ENCODE measurements around the gene GLYATL2. TPM values are rescaled to one million over a fixed set of nuclear protein-coding genes. Genes with fewer than 3 reads are reported as not detected.

GLYATL2 gene
- total RNA-seq, 6 donors from 2014 or later: not detected

- no peak overlapping the region for H3K27ac ChIP-seq
- ATAC-seq (ENCODE audit: low FRiP score in 2 of 2) (no peak), DNase-seq (no peak)
- no peaks in the 10 kb centered on the region for H3K4me1 ChIP-seq
- TF ChIP-seq, protein P1, sequence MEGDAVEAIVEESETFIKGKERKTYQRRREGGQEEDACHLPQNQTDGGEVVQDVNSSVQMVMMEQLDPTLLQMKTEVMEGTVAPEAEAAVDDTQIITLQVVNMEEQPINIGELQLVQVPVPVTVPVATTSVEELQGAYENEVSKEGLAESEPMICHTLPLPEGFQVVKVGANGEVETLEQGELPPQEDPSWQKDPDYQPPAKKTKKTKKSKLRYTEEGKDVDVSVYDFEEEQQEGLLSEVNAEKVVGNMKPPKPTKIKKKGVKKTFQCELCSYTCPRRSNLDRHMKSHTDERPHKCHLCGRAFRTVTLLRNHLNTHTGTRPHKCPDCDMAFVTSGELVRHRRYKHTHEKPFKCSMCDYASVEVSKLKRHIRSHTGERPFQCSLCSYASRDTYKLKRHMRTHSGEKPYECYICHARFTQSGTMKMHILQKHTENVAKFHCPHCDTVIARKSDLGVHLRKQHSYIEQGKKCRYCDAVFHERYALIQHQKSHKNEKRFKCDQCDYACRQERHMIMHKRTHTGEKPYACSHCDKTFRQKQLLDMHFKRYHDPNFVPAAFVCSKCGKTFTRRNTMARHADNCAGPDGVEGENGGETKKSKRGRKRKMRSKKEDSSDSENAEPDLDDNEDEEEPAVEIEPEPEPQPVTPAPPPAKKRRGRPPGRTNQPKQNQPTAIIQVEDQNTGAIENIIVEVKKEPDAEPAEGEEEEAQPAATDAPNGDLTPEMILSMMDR (IDR thresholded peaks at IDR 0.05): no peak
- TF ChIP-seq POLR2AphosphoS5 (IDR thresholded peaks at IDR 0.05): no peak
- TF ChIP-seq POLR2A (IDR thresholded peaks at IDR 0.05): no peak
- no peak for TF ChIP-seq EP300 (IDR thresholded peaks at IDR 0.05)
- H3K27me3 ChIP-seq: no peaks in the 10 kb centered on the region
- H3K4me3 ChIP-seq: no peak overlapping the region
- H3K36me3 ChIP-seq: no peaks in the 10 kb centered on the region
- H3K9me3 ChIP-seq: no peaks in the 10 kb centered on the region
- 83 to 85% methylated on average over 2 of the region's 2 CpGs for WGBS, 2 donors
These were observed 37.2 kb downstream of the GLYATL2 start for GRCh38 chr11:58807343-58807742.

DNA sequence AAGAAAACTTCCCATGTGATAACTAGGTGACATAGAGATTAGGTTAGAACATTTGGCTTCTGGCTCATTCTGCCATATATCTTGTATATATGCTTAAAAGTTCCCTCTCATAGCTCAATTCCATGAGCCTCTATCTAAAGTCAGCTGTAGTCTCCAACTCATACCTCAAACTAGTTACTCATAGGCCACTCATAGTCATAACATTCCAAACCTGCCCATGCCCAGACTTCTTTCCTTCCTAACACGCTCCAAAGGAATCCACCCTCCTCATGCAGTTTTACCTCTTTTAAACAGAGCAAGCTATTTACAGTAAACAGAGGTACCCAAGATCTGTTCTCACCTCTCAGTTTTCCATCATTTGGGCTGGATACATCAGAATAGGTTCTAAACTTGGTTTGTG lies 39.4 kb downstream of the GLYATL2 start:
- ATAC-seq (ENCODE audit: low FRiP score in 2 of 2): no peak
- H3K36me3 ChIP-seq: no peaks in the 10 kb centered on the region
- no peak for DNase-seq
- no peak overlapping the region for H3K4me3 ChIP-seq
- H3K9me3 ChIP-seq: no peaks in the 10 kb centered on the region
- no peaks in the 10 kb centered on the region for H3K4me1 ChIP-seq
- TF ChIP-seq EP300 (IDR thresholded peaks at IDR 0.05): no peak
- no peak for TF ChIP-seq POLR2A (IDR thresholded peaks at IDR 0.05)
- no peak for TF ChIP-seq POLR2AphosphoS5 (IDR thresholded peaks at IDR 0.05)
- TF ChIP-seq, protein P1 (IDR thresholded peaks at IDR 0.05): no peak
- 87 to 94% methylated on average over 1 of the region's 1 CpG for WGBS, 2 donors
- no peak overlapping the region for H3K27ac ChIP-seq
- H3K27me3 ChIP-seq: no peaks in the 10 kb centered on the region

DNA sequence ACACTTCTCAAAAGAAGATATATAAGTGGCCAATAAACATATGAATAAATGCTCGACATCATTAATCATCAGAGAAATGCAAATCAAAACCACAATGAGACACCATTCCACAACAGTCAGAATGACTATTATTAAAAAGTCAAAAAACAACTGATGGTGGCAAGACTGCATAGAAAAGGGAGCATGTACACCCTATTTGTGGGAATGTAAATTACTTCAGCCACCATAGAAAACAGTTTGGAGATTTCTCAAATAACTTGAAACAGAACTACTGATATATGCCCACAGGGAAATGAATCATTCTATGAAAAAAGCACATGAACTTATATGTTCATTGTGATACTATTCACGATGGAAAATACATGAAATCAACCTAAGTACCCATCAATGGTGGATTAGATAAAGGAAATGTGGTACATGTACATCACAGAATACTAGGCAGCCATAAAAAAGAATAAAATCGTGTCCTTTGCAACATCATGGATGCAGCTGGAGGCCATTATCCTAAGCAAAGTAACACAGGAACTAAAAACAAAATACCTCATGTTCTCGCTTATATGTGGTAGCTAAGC lies 42.4 kb downstream of the GLYATL2 start:
- no peaks in the 10 kb centered on the region for H3K4me1 ChIP-seq
- ATAC-seq (ENCODE audit: low FRiP score in 2 of 2) (no peak), DNase-seq (no peak)
- H3K27me3 ChIP-seq: no peaks in the 10 kb centered on the region
- no peak overlapping the region for H3K27ac ChIP-seq
- H3K4me3 ChIP-seq: no peak overlapping the region
- TF ChIP-seq EP300 (IDR thresholded peaks at IDR 0.05) (no peak), POLR2AphosphoS5 (IDR thresholded peaks at IDR 0.05) (no peak)
- TF ChIP-seq, protein P1 (IDR thresholded peaks at IDR 0.05): no peak
- WGBS, 2 donors: 60 to 72% methylated on average over 4 of the region's 4 CpGs
- H3K9me3 ChIP-seq: no peaks in the 10 kb centered on the region
- H3K36me3 ChIP-seq: no peaks in the 10 kb centered on the region

DNA sequence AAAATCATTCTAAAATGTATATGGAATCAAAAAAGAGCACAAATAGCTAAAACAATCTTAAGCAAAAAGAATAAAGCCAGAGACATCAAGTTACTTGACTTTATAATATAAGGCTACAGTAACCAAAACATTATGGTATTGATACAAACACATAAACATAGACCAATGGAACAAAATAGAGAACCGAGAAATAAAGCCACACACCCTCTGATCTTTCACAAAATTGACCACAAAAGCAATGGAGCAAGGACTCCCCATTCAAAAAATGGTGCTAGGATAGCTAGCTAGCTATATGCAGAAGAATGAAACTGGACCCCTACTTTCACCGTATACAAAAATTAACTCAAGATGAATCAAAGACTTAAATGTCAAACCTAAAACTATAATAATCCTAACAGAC lies 43.2 kb downstream of the GLYATL2 start:
- H3K9me3 ChIP-seq: no peaks in the 10 kb centered on the region
- no peak for ATAC-seq (ENCODE audit: low FRiP score in 2 of 2)
- 77 to 79% methylated on average over 2 of the region's 2 CpGs for WGBS, 2 donors
- DNase-seq: no peak
- no peaks in the 10 kb centered on the region for H3K27me3 ChIP-seq
- no peak overlapping the region for H3K4me3 ChIP-seq
- TF ChIP-seq POLR2A (IDR thresholded peaks at IDR 0.05): no peak
- no peak for TF ChIP-seq EP300 (IDR thresholded peaks at IDR 0.05)
- TF ChIP-seq POLR2AphosphoS5 (IDR thresholded peaks at IDR 0.05): no peak
- TF ChIP-seq, protein P1 (IDR thresholded peaks at IDR 0.05): no peak
- H3K27ac ChIP-seq: no peak overlapping the region
- no peaks in the 10 kb centered on the region for H3K4me1 ChIP-seq
- no peaks in the 10 kb centered on the region for H3K36me3 ChIP-seq

- WGBS, 2 donors: 23 to 31% methylated on average over 6 of the region's 6 CpGs
- TF ChIP-seq POLR2AphosphoS5 (IDR thresholded peaks at IDR 0.05): no peak
- TF ChIP-seq, protein P1 (IDR thresholded peaks at IDR 0.05): no peak
- TF ChIP-seq EP300 (IDR thresholded peaks at IDR 0.05): no peak
- no peak for TF ChIP-seq POLR2A (IDR thresholded peaks at IDR 0.05)
- H3K4me1 ChIP-seq: no peaks in the 10 kb centered on the region
- no peaks in the 10 kb centered on the region for H3K27me3 ChIP-seq
- no peak overlapping the region for H3K27ac ChIP-seq
- DNase-seq (no peak), ATAC-seq (ENCODE audit: low FRiP score in 2 of 2) (no peak)
- no peaks in the 10 kb centered on the region for H3K9me3 ChIP-seq
- H3K4me3 ChIP-seq: no peak overlapping the region
- H3K36me3 ChIP-seq: no peaks in the 10 kb centered on the region
These were observed 48.2 kb downstream of the GLYATL2 start for GRCh38 chr11:58796333-58796732.
